ENCODE measurements around the gene CAMTA1. TPM values are rescaled to one million over a fixed set of nuclear protein-coding genes. Genes with fewer than 3 reads are reported as not detected.

Gene CAMTA1
- total and polyA plus RNA-seq, 9 of the 15 experiments (the other 6 are each of a cell fraction or from before 2014, with no cell fraction given) = 43.9 to 161 (median 65.9) TPM

DNA sequence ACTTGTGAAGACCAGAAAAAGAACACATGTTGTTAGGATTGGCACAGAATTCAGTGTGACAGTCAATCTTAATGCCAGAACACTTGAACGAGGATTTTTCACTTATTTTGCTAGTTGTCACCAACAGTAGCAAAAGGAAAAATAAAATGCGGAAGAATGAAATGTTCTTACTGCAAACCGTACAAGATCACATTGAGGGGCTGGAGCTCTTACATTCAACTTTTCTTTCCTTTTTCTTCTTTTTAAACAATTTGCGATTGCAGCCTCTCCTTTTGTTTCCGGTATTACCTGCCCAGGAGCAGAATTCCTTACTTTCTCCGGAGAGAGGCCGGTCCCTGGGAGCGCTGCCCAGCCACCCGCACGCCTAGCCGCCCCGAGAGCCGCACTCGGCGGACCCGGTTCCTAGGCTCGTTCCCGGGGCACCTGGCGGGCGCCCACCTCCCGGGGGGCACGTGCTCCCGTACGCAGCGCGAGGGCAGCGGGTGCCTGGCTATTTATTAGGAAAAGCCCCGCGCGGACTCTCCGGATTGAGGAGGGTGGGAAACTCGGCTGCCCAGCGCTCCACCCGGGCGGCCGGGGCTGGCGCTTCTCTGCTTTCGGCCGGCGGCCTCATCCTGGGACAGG, 1.2 kb upstream of the CAMTA1 start (continued):
- TF ChIP-seq, protein P1, sequence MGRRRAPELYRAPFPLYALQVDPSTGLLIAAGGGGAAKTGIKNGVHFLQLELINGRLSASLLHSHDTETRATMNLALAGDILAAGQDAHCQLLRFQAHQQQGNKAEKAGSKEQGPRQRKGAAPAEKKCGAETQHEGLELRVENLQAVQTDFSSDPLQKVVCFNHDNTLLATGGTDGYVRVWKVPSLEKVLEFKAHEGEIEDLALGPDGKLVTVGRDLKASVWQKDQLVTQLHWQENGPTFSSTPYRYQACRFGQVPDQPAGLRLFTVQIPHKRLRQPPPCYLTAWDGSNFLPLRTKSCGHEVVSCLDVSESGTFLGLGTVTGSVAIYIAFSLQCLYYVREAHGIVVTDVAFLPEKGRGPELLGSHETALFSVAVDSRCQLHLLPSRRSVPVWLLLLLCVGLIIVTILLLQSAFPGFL (CRISPR knock-in tag; IDR thresholded peaks at IDR 0.05) = no peak
- TF ChIP-seq PHF8 (IDR thresholded peaks at IDR 0.05; ENCODE audit: borderline replicate concordance, low read length) = peak; percentile 77
- no peak for TF ChIP-seq ZNF431 (CRISPR knock-in tag; IDR thresholded peaks at IDR 0.05)
- no peak for TF ChIP-seq RFX7 (CRISPR knock-in tag; IDR thresholded peaks at IDR 0.05)
- peak; percentile 96; the same call in 1 of the 2 replicates for TF ChIP-seq KAT7 (CRISPR knock-in tag; IDR thresholded peaks at IDR 0.05; ENCODE audit: borderline replicate concordance)
- TF ChIP-seq, protein P2, sequence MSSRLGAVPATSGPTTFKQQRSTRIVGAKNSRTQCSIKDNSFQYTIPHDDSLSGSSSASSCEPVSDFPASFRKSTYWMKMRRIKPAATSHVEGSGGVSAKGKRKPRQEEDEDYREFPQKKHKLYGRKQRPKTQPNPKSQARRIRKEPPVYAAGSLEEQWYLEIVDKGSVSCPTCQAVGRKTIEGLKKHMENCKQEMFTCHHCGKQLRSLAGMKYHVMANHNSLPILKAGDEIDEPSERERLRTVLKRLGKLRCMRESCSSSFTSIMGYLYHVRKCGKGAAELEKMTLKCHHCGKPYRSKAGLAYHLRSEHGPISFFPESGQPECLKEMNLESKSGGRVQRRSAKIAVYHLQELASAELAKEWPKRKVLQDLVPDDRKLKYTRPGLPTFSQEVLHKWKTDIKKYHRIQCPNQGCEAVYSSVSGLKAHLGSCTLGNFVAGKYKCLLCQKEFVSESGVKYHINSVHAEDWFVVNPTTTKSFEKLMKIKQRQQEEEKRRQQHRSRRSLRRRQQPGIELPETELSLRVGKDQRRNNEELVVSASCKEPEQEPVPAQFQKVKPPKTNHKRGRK (tag; IDR thresholded peaks at IDR 0.05) = peak; percentile 45; the same call in 1 of the 2 replicates
- TF ChIP-seq RBBP5 (IDR thresholded peaks at IDR 0.05; ENCODE audit: borderline replicate concordance, insufficient read depth, low read length, poor library complexity, severe bottlenecking) = peak; percentile 91
- TF ChIP-seq, protein P3, sequence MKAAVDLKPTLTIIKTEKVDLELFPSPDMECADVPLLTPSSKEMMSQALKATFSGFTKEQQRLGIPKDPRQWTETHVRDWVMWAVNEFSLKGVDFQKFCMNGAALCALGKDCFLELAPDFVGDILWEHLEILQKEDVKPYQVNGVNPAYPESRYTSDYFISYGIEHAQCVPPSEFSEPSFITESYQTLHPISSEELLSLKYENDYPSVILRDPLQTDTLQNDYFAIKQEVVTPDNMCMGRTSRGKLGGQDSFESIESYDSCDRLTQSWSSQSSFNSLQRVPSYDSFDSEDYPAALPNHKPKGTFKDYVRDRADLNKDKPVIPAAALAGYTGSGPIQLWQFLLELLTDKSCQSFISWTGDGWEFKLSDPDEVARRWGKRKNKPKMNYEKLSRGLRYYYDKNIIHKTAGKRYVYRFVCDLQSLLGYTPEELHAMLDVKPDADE (conservative IDR thresholded peaks at IDR 0.05; ENCODE audit: control insufficient read depth, low read depth, low read length) = no peak
- no peak for TF ChIP-seq L3MBTL2 (IDR thresholded peaks at IDR 0.05)
- no peak for TF ChIP-seq NR2C1 (IDR thresholded peaks at IDR 0.05)
- TF ChIP-seq NR2C1 (tag; IDR thresholded peaks at IDR 0.05) = no peak
- no peak for TF ChIP-seq ZNF76 (CRISPR knock-in tag; IDR thresholded peaks at IDR 0.05; ENCODE audit: borderline replicate concordance)
- no peak for TF ChIP-seq FUS (optimal IDR thresholded peaks at IDR 0.05; ENCODE audit: low read depth, low read length)
- no peak for TF ChIP-seq NONO (IDR thresholded peaks at IDR 0.05; ENCODE audit: low read depth in 2 of 2, low read length in 1 of 2)
- TF ChIP-seq NCOA6 (IDR thresholded peaks at IDR 0.05) = no peak
- no peak for TF ChIP-seq PTTG1 (tag; IDR thresholded peaks at IDR 0.05; ENCODE audit: low read depth)
- TF ChIP-seq DPF2 (IDR thresholded peaks at IDR 0.05) = peak; percentile 55; the same call in 1 of the 2 replicates
- no peak for TF ChIP-seq ZNF408 (CRISPR knock-in tag; IDR thresholded peaks at IDR 0.05; ENCODE audit: low read depth)
- TF ChIP-seq KAT2B (IDR thresholded peaks at IDR 0.05; ENCODE audit: low read depth, low read length) = no peak
- no peak for TF ChIP-seq CBX8 (IDR thresholded peaks at IDR 0.05; ENCODE audit: borderline replicate concordance, extremely low read depth, low read depth, low read length, poor library complexity, severe bottlenecking)
- TF ChIP-seq ERF (CRISPR knock-in tag; IDR thresholded peaks at IDR 0.05) = no peak
- no peak for TF ChIP-seq KLF1 (tag; IDR thresholded peaks at IDR 0.05)
- peak; percentile 66; the same call in 1 of the 2 replicates for TF ChIP-seq ZNF589 (CRISPR knock-in tag; IDR thresholded peaks at IDR 0.05; ENCODE audit: low read depth)
